ENCODE measurements around the gene IL10RB.

DNA sequence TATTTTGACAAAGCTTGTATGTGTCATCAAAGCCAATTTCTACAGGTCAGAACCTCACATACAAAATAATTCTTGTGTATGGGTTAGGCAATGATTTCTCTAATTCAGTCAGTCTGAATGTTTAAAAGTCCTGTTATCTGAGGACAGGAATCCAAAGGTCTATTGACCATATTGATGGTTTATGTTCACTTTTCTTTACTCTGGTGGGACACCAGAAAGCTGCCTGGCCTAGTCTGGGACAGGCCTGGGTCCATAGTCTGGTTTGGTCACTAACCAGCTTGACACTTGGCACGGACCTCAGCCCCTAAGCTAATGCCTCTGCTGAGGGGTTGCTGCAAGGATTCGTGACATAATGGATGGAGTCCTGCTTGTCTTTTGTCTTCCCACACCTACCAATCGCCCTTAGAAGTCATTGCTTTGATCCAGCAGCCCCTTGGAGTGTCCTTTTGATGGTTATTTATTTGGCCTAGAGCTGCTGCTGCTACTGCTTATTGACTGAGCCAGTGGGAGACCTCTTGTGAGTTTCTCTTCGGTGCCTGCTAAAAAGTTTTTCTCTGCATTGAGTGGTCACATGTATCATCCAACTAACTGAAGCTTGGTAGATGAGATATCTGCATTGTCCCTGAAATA lies 20.8 kb upstream of the IL10RB start:
- TF ChIP-seq CTCF (IDR thresholded peaks at IDR 0.05) (no peak), POLR2A (IDR thresholded peaks at IDR 0.05) (no peak)

Data from body of pancreas (tissue), 4 donors.